ENCODE measurements around the gene SV2B.

- TF ChIP-seq CTCF (IDR thresholded peaks at IDR 0.05) (no peak), POLR2AphosphoS5 (IDR thresholded peaks at IDR 0.05) (no peak), EP300 (IDR thresholded peaks at IDR 0.05) (no peak), POLR2A (IDR thresholded peaks at IDR 0.05) (no peak)
These were observed 16.3 kb downstream of the SV2B start for GRCh38 chr15:91116113-91117067.

Measured in stomach (tissue), 4 donors.